ENCODE results near the gene ECHDC3. TPM values are rescaled to one million over a fixed set of nuclear protein-coding genes. Genes with fewer than 3 reads are reported as not detected.
A peak's percentile ranks its signal among the peaks of the same experiment; 100 is the strongest.

The ECHDC3 gene
- polyA plus RNA-seq, 2 of the 4 experiments (the other 2 are of a cell fraction): 6.0 to 6.1 TPM

- CTCF ChIA-PET: interaction anchor here (0.7 to 9.1 kb wide), 12 partner anchors 9 to 192 kb away, joined by 3 to 79 read pairs (median 4); partner anchors contain the start of gene PROSER2
- FAIRE-seq (no peak), ATAC-seq (peak; percentile 41 to 48; a peak in 4 of 6 replicates), DNase-seq (ENCODE audit: low read depth in 1 of 2, low spot score in 1 of 2) (peak; percentile 51 to 68)
- Histone ChIP-seq H3K4me3 (no peak overlapping the region), H3K9me3 (no peaks in the 10 kb centered on the region), H3K4me1 (peaks cover 30% of the 10 kb centered on the region), H3K27ac (peak overlapping the region; percentile 80 to 86), H3K4me2 (peak overlapping the region; percentile 64)
- TF ChIP-seq HEYL (CRISPR knock-in tag; IDR thresholded peaks at IDR 0.05) (0 out of 2 replicates have a peak, but pooled peaks have one; percentile 4), JUN (IDR thresholded peaks at IDR 0.05) (no peak)
- WGBS (ENCODE audit: missing lambda C conversion rate): 37% methylated on average over 5 of the region's 5 CpGs
- POLR2A ChIA-PET: interaction anchor here (0.5 to 1.4 kb wide), 3 partner anchors 24 to 186 kb away, joined by 3 to 7 read pairs (median 3); no protein-coding TSS in a partner anchor
Observed at GRCh38 chr10:11794566-11794965, 52.4 kb downstream of the ECHDC3 start.

- ChIA-PET POLR2A (interaction anchor here (0.6 kb wide), 2 partner anchors 41 to 163 kb away, joined by 3 to 4 read pairs; no protein-coding TSS in a partner anchor), CTCF (interaction anchor here (0.7 to 9.1 kb wide), 7 partner anchors 14 to 191 kb away, joined by 3 to 79 read pairs (median 9); partner anchors contain the start of gene PROSER2)
- Histone ChIP-seq H3K27ac (peak overlapping the region; percentile 80 to 86; a peak in 5 of 6 replicates), H3K4me3 (no peak overlapping the region), H3K9me3 (no peaks in the 10 kb centered on the region), H3K4me1 (peaks cover 30% of the 10 kb centered on the region), H3K4me2 (peak overlapping the region; percentile 64)
- 91% methylated on average over 25 of the region's 25 CpGs for whole genome bisulfite sequencing (ENCODE audit: missing lambda C conversion rate)
- TF ChIP-seq BHLHE40 (IDR thresholded peaks at IDR 0.05; ENCODE audit: low read depth, low read length) (no peak), TP53 (CRISPR knock-in tag; IDR thresholded peaks at IDR 0.05) (no peak), RNF2 (IDR thresholded peaks at IDR 0.05; ENCODE audit: borderline replicate concordance, low read depth) (no peak), RFX5 (IDR thresholded peaks at IDR 0.05) (no peak), RAD21 (conservative IDR thresholded peaks at IDR 0.05 in 1 of 2, IDR thresholded peaks at IDR 0.05 in 1 of 2) (no peak), MAX (IDR thresholded peaks at IDR 0.05) (no peak), ZFP36 (IDR thresholded peaks at IDR 0.05; ENCODE audit: borderline replicate concordance, partially characterized antibody) (no peak), NR3C1 (IDR thresholded peaks at IDR 0.05) (no peak), HDAC2 (IDR thresholded peaks at IDR 0.05) (no peak), HES2 (IDR thresholded peaks at IDR 0.05) (no peak), BCL3 (IDR thresholded peaks at IDR 0.05) (no peak)
- no peak for FAIRE-seq
- no peak for ATAC-seq
- no peak for DNase-seq (ENCODE audit: low read depth in 1 of 2, low spot score in 1 of 2)
Observed at GRCh38 chr10:11795101-11795920, 53.1 kb downstream of the ECHDC3 start.

GRCh38 chr10:11796474-11796873 is 54.3 kb downstream of the ECHDC3 start:
- peak overlapping the region in 1 of 2 experiments; percentile 86; a peak in 3 of 6 replicates for H3K27ac ChIP-seq
- TF ChIP-seq EHMT2 (IDR thresholded peaks at IDR 0.05; ENCODE audit: low read depth) (no peak), ELK1 (IDR thresholded peaks at IDR 0.05; ENCODE audit: low read depth, low read length) (no peak)
- H3K4me1 ChIP-seq: peaks cover 30% of the 10 kb centered on the region
- H3K4me2 ChIP-seq: no peak overlapping the region
- DNase-seq (ENCODE audit: low read depth in 1 of 2, low spot score in 1 of 2) (no peak), FAIRE-seq (no peak), ATAC-seq (no peak)
- WGBS (ENCODE audit: missing lambda C conversion rate): 91% methylated on average over 2 of the region's 2 CpGs
- no peaks in the 10 kb centered on the region for H3K9me3 ChIP-seq
- H3K4me3 ChIP-seq: no peak overlapping the region
- ChIA-PET POLR2A (interaction anchor here (0.5 to 0.7 kb wide), 3 partner anchors 27 to 278 kb away, joined by 3 to 4 read pairs (median 3); partner anchors contain the start of gene PROSER2), CTCF (interaction anchor here (0.6 to 7.6 kb wide), 5 partner anchors 14 to 1279 kb away, joined by 3 to 79 read pairs (median 5); no protein-coding TSS in a partner anchor)
